Measurements from ENCODE around the gene BBIP1. TPM values are rescaled to one million over a fixed set of nuclear protein-coding genes. Genes with fewer than 3 reads are reported as not detected.
"Not testable (repeated sequence)": the region's sequence is repeated elsewhere in the genome, so short reads cannot be mapped to it uniquely, and the experiment has no call there.

Gene BBIP1
- total and polyA plus RNA-seq, 4 donors = 20.5 to 42.4 (median 30.6) TPM

DNA sequence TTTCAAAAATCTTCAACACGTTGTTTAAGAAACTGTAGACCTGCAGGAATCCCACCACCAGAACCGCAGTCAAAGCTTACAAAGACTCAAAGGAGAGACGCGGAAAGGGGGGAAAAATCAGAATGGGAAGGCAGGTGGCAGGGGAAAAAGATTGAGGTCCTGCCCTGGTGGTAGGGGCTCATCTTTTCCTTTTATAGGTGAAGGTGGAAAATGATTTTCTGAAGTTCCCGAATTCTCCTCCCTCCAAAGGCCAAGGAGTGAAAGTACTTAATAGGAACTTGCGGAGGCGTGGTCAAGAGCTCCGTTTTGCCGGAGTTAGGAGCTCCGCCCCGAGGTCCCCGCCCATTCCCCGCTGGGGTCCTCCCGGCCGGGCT, 724 bp downstream of the BBIP1 start:
- Histone ChIP-seq H3K27ac (ENCODE audit: low read depth in 1 of 2, low read length in 1 of 2) (peak overlapping the region; percentile 99 to 100), H3K27me3 (ENCODE audit: control insufficient read depth in 3 of 3, insufficient read depth in 3 of 3, low read length in 2 of 3) (no peaks in the 10 kb centered on the region), H3K36me3 (ENCODE audit: control insufficient read depth in 4 of 4, insufficient read depth in 4 of 4, low read length in 4 of 4) (peaks cover 0 to 3% (median 0%) of the 10 kb centered on the region in 4 donors), H3K9ac (ENCODE audit: insufficient read depth in 1 of 2, low read length in 2 of 2) (peak overlapping the region; percentile 96 to 99), H3K4me3 (peak overlapping the region; percentile 70), H3K9me3 (ENCODE audit: control insufficient read depth in 4 of 4, insufficient read depth in 3 of 4, low read length in 3 of 4) (no peaks in the 10 kb centered on the region), H3K4me1 (ENCODE audit: control insufficient read depth in 5 of 5, insufficient read depth in 5 of 5, low read length in 5 of 5) (peaks cover 0 to 26% (median 6%) of the 10 kb centered on the region in 5 donors)
- ATAC-seq (ENCODE audit: insufficient read depth, low FRiP score) (no peak), DNase-seq (peak; percentile 97 to 99 (median 98))
- TF ChIP-seq, protein P1, sequence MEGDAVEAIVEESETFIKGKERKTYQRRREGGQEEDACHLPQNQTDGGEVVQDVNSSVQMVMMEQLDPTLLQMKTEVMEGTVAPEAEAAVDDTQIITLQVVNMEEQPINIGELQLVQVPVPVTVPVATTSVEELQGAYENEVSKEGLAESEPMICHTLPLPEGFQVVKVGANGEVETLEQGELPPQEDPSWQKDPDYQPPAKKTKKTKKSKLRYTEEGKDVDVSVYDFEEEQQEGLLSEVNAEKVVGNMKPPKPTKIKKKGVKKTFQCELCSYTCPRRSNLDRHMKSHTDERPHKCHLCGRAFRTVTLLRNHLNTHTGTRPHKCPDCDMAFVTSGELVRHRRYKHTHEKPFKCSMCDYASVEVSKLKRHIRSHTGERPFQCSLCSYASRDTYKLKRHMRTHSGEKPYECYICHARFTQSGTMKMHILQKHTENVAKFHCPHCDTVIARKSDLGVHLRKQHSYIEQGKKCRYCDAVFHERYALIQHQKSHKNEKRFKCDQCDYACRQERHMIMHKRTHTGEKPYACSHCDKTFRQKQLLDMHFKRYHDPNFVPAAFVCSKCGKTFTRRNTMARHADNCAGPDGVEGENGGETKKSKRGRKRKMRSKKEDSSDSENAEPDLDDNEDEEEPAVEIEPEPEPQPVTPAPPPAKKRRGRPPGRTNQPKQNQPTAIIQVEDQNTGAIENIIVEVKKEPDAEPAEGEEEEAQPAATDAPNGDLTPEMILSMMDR (IDR thresholded peaks at IDR 0.05; ENCODE audit: control extremely low read depth, extremely low read depth) = no peak
- 0 to 1% methylated on average over 15 of the region's 15 CpGs for WGBS, 2 donors

DNA sequence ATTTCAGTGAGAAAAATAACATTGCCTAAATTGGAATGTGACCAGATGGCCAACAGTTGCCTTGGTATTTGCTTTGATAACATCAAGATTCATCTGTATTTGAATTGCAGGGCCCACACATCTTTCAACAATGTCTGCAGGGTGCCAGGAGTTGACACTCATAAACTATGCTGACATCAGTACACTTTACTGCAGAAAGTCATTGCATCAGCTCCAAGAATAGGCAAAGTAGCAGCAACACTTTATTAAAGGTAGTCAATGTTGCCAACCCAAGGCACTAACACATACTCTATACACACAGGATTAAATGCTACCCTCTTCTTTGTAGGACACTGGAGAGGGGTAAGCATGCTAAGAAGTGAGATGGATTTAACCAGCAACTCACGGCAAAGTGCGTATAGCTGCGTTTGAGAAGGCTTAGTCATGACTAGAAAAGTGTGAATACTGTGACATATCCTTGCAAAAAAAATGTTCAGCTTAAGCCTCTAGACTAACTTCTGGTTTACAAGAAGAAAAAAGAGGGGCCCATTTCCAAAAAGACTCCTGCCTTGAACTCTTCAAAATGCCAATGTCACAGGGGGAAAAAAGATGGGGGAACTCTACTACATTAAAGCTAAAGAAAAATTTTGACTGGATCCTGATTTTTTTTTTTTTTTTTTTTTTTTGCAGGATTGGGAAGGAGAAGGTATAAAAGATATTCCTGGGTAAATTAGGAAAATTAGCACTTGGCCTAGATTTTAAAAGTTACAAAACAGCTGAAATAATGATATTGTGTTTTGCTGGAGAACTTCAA, 2.2 kb downstream of the BBIP1 start:
- TF ChIP-seq, protein P1 (IDR thresholded peaks at IDR 0.05; ENCODE audit: control extremely low read depth, extremely low read depth) = no peak
- no peaks in the 10 kb centered on the region for H3K27me3 ChIP-seq (ENCODE audit: control insufficient read depth in 3 of 3, insufficient read depth in 3 of 3, low read length in 2 of 3)
- WGBS, 2 donors = 96 to 97% methylated on average over 3 of the region's 3 CpGs
- peak overlapping the region in 1 of 2 donors; percentile 96 for H3K9ac ChIP-seq (ENCODE audit: insufficient read depth in 1 of 2, low read length in 2 of 2)
- H3K27ac ChIP-seq (ENCODE audit: low read depth in 1 of 2, low read length in 1 of 2) = no peak overlapping the region
- DNase-seq (no peak), ATAC-seq (ENCODE audit: insufficient read depth, low FRiP score) (no peak)
- peaks cover 0 to 23% (median 6%) of the 10 kb centered on the region in 5 donors for H3K4me1 ChIP-seq (ENCODE audit: control insufficient read depth in 5 of 5, insufficient read depth in 5 of 5, low read length in 5 of 5)
- H3K36me3 ChIP-seq (ENCODE audit: control insufficient read depth in 4 of 4, insufficient read depth in 4 of 4, low read length in 4 of 4) = peaks cover 0 to 7% (median 0%) of the 10 kb centered on the region in 4 donors
- no peak overlapping the region for H3K4me3 ChIP-seq
- H3K9me3 ChIP-seq (ENCODE audit: control insufficient read depth in 4 of 4, insufficient read depth in 3 of 4, low read length in 3 of 4) = no peaks in the 10 kb centered on the region

DNA sequence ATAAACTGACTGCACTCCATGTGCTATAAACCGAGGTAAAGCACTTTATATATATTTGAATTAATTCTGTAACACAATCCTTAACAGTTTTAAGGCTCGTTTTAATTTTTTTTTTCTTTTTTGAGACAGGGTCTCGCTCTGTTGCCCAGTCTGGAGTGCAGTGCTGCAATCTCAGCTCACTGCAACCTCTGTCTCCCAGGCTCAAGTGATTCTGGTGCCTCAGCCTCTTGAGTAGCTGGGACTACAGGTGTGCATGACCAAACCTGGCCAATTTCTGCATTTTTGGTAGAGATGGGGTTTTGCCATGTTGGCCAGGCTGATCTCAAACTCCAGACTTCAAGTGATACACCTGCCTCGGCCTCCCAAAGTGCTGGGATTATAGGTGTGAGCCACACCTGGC, 3.4 kb downstream of the BBIP1 start:
- 95 to 97% methylated on average over 4 of the region's 4 CpGs for WGBS, 2 donors
- H3K9me3 ChIP-seq (ENCODE audit: control insufficient read depth in 4 of 4, insufficient read depth in 3 of 4, low read length in 3 of 4); H3K4me3 ChIP-seq; DNase-seq; H3K9ac ChIP-seq (ENCODE audit: insufficient read depth in 1 of 2, low read length in 2 of 2); H3K36me3 ChIP-seq (ENCODE audit: control insufficient read depth in 4 of 4, insufficient read depth in 4 of 4, low read length in 4 of 4); H3K27ac ChIP-seq (ENCODE audit: low read depth in 1 of 2, low read length in 1 of 2); ATAC-seq (ENCODE audit: insufficient read depth, low FRiP score); H3K27me3 ChIP-seq (ENCODE audit: control insufficient read depth in 3 of 3, insufficient read depth in 3 of 3, low read length in 2 of 3): not testable (repeated sequence)
- H3K4me1 ChIP-seq (ENCODE audit: control insufficient read depth in 5 of 5, insufficient read depth in 5 of 5, low read length in 5 of 5) = peaks cover 0 to 13% (median 6%) of the 10 kb centered on the region in 5 donors

DNA sequence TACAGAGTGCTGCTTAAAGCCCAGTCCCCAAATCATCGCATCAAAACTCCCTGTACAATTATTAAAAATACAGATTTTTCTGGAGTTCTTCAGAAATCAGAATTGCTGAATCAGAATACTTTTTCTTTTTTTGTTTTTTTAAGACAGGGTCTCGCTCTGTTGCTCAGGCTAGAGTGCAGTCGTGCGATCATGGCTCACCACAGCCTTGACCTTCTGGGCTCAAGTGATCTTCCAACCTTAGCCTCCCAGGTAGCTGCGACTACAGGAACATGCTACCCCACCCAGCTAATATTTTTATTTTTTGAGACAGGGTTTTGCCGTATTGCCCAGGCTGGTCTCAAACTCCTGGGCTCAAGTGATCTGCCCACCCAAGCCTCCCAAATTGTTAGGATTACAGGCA, 3.9 kb downstream of the BBIP1 start:
- Histone ChIP-seq H3K4me3 (no peak overlapping the region), H3K27me3 (ENCODE audit: control insufficient read depth in 3 of 3, insufficient read depth in 3 of 3, low read length in 2 of 3) (no peaks in the 10 kb centered on the region), H3K9me3 (ENCODE audit: control insufficient read depth in 4 of 4, insufficient read depth in 3 of 4, low read length in 3 of 4) (no peaks in the 10 kb centered on the region), H3K27ac (ENCODE audit: low read depth in 1 of 2, low read length in 1 of 2) (no peak overlapping the region), H3K4me1 (ENCODE audit: control insufficient read depth in 5 of 5, insufficient read depth in 5 of 5, low read length in 5 of 5) (peaks cover 0 to 14% (median 6%) of the 10 kb centered on the region in 5 donors), H3K36me3 (ENCODE audit: control insufficient read depth in 4 of 4, insufficient read depth in 4 of 4, low read length in 4 of 4) (peaks cover 0 to 7% (median 0%) of the 10 kb centered on the region in 4 donors), H3K9ac (ENCODE audit: insufficient read depth in 1 of 2, low read length in 2 of 2) (no peak overlapping the region)
- ATAC-seq (ENCODE audit: insufficient read depth, low FRiP score) = no peak
- 96 to 97% methylated on average over 6 of the region's 6 CpGs for WGBS, 2 donors
- no peak for DNase-seq
- TF ChIP-seq, protein P1 (IDR thresholded peaks at IDR 0.05; ENCODE audit: control extremely low read depth, extremely low read depth) = no peak

Measured in lung (tissue), 12 donors.